DMS153 treated with DMSO at 0.1 percent for 48 hours (cell line): Measurements from ENCODE around the gene SPON2.

ENCODE experiments used
- DNase-seq: peaks from one replicate; lab custom pipeline; 2025; ENCODE audit not compliant: unreplicated experiment; lab: John Stamatoyannopoulos, UW

The SPON2 gene

DNA sequence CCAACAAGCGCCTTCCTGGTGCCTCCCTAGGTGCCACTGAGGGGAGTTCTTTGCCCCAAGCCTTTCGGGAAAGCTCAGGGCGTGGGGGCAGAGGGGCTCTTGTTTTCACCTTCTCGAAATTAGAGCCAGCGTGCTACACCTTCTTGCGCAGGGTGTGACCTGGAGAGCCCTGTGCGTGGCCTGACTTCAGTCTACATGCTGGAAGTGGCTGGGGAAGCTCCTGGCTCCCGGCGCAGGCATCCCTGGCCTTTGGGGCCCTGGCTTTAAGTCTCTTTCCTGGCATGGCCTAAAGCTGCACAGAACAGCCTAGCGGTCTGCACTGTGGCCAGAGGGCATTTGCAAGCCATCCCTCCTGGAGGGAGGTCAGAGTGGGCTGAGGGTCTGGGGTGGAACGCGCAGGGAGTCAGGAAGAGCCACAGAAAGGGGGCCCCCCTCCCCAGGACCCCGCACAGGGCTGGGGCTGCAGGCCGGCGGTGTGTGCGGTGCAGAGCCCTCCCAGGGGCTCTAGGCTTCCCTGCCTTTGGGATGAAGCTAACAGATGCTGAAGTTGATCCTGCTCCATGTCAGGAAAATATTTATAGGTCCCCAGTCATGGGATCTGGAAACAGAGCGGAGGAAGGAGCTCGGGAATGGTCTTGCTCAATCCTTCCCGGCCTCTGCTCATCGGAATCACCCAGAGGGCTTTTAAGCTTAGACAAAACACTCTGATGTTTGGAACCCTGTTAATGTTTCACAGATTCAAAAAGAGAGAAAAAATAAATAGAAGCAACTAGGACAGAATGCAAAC lies 781 bp upstream of the SPON2 start:
- DNase-seq = no peak

DNA sequence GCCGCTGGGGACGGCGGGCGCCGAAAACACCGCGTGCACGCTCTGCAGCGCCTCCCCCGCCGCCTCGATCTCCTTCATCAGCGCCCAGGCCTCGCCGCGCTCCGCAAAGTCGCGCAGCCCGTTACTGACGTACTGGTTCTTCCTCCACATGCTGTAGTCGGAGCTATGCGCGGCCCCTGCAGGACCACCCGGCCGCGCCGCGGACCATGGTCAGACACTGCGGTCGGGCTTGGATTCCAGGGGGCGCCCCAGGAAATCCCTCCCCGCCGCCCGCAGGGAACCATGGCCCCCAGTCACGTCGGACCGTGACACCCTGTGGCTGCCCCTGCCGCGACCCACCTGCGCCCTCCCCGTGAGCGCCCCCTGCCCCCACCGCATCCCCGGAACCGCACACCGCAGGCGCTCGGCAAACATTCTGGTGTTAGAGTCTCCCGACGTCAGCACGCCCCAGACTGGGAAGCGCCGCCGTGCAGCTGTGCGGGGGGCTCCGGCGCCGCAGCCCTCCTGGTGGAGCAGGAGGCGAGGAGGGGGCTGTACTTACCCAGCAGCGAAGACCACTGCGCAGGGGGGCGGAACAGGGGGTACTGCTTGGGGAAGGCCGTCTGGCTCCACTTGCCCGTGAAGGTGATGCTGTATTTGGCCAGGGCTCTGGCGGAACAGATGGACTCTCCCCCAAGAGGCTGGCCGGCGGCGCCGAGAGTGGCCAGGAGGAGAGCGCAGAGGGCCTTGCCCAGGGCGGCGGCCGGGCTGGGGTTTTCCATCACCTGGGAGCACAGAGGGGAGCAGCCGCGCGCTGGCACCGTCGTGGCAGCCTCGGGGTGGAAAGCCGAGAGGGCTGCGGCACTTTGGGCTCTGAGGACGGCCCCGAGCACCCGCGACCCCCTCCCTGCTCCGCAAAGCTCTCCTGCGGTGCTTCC lies 814 bp downstream of the SPON2 start:
- DNase-seq = no peak

GRCh38 chr4:1170976-1171310 lies 1.4 kb downstream of the SPON2 start:
- DNase-seq = no peak

DNA sequence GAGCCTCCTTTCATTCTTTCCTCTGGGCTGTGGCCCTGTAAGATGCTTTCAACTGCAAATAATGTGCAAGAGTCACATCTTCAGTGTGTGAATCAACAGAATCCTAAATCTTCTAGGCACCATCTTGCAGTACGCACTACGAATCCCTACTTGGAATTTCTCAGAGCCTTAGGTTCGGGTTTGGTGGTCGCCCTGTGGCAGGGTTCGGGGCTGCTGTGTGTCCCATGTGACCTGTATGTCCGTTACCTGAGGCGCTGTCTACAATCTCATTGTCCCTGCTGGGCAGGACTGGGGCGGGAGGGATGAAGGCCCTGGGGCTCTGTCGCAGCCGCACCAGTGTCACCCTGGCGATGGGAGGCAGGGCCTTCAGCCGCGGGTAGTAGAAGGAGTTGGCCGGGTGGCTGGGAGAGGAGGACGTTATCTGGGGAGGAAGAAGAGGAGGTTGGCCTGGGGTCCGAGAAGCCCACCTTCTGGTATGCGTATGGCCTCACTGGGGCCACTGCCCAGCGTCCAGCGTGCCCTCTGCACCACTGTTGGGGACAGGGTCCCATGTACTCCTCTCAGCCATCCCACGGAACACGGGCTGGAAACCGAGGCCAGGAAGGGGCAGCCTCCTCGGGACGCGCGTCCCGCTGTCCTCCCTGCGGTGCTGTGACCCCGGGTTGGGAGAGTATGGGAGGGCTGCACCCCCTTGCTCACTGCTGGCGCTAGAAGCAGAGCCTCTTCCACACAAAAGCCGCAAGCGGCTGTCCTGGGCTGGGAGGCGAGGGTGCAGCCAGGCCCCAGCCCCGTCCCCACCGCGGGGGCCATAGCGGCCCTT lies 2.0 kb downstream of the SPON2 start:
- no peak for DNase-seq

DNA sequence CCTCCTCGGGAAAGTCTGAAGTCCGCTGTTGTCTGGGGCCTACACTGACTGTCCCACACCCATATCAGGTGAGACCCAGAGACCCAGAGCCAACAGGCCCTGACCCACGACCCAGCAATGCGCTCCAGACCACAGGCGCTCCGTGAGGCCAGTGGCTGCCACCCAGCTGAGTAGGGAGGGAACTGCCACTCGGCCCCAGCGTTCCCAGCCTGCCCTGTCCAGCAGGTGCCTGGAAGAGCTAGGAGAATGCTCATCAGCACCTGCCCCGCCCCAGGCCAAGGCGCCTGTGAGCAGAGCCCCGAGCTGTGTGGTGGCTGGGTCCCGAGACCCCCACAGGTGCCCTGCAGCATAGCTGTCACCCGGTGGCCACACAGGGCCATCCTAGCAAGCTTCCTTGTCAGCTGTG lies 2.7 kb downstream of the SPON2 start:
- DNase-seq = no peak

DNA sequence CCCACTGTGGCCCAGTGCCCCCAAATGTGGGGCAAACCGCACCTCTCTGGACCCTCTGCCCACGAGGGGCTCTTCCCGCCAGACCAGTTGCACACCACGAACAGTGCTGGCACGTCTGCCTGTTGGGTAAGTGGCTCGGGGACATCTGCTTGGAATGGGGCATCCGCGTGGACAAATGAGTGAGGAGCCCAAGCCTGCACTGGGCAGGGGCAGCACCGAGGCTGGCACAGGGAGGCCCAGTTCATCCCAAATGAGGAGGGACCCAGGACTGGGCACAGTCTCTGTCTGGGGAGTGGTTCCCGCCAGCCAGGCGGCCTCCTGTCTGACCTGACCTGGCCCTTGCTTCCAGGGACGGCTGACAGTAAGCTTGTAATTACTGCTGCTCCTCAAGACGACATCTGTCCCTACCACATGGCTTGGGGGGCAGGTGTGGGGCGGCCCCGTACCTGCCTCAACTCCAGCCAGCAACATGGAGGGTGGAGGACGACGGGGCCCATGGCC lies 3.2 kb downstream of the SPON2 start:
- DNase-seq = no peak

DNA sequence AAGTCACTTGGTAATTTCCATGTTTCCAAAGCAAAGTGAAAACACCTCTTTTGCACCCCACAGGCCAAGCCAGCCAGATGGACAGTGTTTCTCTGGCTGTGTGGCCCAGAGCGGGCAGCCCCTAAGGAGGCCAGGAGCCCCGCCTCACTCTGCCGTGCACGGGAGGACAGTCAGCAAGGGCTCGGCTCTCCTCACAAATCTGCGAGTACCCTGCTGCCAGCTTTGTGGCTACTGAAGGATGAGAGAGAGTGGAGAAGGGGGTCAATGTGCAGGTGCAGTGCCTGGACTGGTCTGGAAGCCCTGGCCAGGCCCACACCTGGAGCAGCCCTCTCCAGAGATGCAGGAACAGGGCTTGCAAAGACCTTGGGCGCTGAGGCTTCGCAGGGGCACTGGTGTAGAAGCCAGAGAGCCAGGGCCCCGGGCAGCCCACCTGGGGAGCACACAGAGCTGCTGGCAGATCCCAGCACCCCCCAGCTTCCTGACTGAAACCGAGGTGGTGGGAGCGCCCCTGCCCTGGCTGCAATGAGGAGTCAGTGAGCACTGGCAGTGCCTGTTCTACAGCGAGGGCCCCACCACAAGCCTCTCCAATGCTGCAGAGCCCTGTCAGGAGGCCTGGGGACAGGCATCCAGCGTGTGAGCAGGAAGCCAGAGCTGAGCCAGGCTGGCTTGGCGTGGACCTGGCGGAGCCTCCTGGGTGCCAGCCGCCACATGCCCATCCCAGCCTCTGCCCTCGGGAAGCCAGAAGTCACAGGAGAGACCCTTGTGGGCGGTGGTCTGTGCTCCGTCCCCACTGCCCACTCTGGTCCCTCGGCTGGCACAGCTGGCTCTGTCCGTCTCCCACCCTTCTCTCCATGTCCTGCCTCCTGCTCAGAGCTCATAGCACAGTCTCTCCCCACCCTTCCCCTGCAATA lies 3.9 kb downstream of the SPON2 start:
- no peak for DNase-seq

DNA sequence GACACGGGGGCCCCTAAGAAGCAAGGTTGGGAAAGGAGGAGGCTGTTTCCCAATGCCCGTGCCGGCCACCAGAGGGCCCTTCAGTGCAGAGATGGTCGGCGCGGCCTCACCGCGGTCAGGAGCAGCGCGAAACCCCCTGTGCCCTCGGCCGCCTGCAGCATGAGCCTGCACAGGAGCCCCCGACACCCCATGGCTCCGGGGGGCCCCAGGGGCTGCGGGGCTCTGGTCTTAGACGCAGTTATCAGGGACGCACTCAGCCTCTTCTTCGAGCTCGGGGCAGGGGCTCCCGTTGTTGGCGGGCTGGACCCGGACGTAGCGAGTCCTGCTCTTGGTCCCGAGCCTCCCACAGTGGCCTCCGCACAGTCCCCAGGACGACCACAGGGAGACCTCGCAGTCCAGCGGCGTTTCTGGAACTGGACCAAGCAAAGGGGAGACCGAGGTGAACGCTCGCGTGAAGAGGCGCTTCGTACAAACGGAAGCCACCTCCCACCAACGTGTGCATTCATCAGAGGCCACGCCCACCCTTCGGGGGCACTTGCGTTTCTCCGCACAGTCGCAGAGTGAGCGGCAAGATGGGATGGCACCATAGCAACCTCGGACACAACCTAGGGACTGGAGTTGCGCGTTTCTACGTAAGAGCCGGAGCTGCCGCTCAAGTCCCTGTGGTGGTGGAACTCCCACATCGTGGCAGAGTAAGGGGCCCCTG lies 5.0 kb downstream of the SPON2 start:
- DNase-seq = no peak

DNA sequence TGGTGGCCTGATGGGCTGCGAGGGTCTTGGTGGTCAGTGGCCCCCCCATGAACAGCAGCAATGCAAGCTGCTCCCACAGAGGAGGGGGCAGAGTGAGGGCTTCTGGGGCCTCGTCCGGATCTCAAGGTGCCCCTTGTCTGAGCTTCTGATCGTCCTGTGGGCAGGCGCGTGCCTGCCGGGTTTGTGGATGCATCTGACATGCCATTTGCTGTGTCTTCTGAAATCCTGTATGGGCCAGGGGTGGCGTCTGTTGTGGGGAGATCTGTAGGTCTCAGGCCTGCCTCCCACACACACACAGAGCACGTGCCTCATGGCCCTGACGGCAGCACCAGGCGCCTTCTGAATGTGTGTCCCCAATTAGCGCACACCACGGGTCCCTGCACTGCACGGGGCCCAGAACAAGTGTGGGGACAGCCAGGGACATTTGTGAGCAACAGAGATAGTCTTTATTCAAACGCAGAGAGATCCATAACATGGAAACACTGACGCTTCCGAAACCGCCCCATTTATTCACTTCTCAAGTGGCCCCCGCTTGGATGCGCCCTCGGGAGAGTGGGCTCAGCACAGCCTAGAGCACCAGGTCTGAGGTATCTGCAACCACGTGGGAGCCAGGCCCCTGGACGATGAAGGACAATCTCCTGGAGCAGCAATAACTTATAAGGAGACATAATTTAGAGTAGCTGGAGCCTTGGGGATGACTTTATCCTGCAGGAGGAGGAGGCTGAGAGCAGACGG lies 5.7 kb downstream of the SPON2 start:
- no peak for DNase-seq

- no peak for DNase-seq
These were observed 7.3 kb downstream of the SPON2 start for GRCh38 chr4:1164956-1165545.

- DNase-seq = no peak
These were observed 7.9 kb downstream of the SPON2 start for GRCh38 chr4:1164444-1164843.

- no peak for DNase-seq
These were observed 8.3 kb downstream of the SPON2 start for GRCh38 chr4:1164040-1164439.

GRCh38 chr4:1160351-1160750 lies 12.0 kb downstream of the SPON2 start:
- DNase-seq = no peak

DNA sequence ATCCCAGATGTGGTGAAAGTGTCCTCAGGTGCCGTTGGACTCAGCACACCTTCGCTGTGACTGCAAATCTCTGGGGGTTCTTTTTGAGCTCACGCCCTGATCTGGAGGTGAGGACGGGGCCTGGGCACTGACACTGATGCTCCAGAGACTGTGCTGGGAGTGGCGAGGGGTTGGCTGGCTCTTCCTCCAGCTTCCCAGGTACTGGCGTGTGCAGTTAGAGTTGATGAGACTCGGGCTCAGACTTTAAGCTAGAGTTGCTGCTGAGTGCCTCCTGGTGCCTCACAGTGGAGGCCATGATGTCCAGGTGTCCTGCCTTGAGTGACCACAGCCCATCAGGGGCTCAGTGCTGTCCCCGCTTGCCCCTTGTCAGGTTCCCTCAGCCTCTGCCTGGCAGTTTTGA lies 16.3 kb downstream of the SPON2 start:
- DNase-seq = no peak

GRCh38 chr4:1155314-1155713 lies 17.1 kb downstream of the SPON2 start:
- no peak for DNase-seq

DNA sequence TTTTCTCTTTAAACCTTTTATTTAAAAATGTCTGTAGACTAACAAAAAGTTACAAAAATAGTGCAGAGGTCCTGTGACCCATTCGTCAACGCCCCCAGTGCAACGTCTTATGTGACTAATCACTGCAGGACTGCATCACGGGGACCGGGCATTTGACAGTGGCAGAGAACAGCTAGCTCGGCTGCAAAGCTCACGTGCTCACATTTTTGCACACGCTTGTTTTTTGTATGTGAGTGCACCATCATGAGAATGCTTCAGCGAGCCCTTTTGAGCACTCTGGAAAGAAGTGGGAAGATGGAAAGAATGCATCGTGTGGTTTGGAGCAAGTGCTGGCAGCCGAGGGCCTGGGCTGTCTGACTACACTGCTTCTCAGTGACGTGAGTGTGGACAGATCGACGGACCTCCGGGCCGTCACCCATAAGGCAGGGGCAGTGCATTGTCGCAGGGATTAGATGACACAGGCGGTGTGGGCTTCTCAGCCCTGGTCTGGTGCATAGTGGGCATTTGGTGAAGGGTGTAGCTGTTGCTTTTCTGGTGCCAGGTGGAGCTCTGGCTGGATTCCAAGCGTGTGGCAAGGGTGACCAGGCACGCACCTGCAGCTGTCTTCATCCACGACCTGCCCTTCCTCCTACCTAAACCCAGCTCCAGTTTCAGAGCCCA lies 17.7 kb downstream of the SPON2 start:
- DNase-seq = no peak

DNA sequence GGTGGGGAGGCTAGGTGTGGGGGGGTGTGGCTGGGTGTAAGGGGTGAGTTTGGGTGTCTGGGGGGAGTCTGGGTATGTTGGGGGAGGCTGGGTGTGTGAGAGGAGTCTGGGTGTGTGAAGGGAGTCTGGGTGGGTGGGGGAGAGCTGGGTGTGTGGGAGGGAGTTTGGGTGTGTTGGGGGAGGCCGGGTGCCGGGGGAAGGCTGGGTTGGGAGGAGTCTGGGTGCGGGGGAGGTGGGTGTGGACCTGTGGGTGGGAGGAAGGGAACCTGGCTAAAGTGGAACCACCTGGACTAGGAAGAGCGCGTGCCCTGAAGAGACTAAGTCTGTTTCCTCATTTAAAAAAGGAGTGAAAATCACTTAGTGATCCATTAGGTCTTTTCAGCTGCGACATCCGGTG lies 18.3 kb downstream of the SPON2 start:
- DNase-seq = no peak

DNA sequence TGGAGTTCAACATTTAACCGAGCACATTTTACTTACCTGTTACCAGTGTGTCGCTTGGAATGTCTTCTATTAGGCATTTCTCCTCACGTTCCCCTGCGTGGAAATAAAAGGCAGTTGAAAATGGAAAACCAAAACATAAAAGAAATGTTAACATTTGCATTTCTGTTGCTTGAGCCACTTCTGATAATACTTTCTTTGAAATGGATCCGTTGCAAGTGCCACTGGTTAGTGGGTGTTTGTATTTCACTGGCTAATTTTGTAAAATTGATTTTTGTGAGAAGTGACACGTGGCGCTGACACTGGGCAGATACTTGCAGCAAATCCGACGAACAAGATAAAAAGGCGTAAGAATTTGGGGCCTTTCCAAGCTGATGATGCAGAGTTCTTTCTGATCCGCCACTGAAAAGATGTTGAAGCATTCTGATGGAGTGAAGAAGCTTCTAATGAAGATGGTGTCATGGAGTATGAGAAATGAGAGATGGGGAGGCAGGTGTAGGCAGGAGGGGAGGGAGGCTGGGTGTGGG lies 18.8 kb downstream of the SPON2 start:
- no peak for DNase-seq
